GM12864 (cell line): Measurements from ENCODE around the gene C1QL2.

Source experiments
- DNase-seq: peaks from one replicate; pipeline ENCODE4 v3.0.0-alpha.2; 2011; ENCODE audit warnings: low read depth
- H3K4me3 ChIP-seq: 2 replicates; pipeline ENCODE4 v1.5.1; 2011; ENCODE audit warnings: mild to moderate bottlenecking, low read depth, low read length, control low read depth
- CTCF ChIP-seq: IDR thresholded peaks from 2 replicates; pipeline ENCODE4 v1.5.1; 2011; ENCODE audit warnings: low read depth, mild to moderate bottlenecking, moderate library complexity, low read length, control low read depth, inconsistent platforms; ENCODE audit errors: missing control alignments

C1QL2 gene

GRCh38 chr2:119174993-119175347, 16.4 kb upstream of the C1QL2 start:
- TF ChIP-seq CTCF = no peak
- no peak overlapping the region for H3K4me3 ChIP-seq
- DNase-seq = no peak

GRCh38 chr2:119174216-119174992, 15.9 kb upstream of the C1QL2 start:
- H3K4me3 ChIP-seq = no peak overlapping the region
- peak; percentile 88 for TF ChIP-seq CTCF
- peak; percentile 7 for DNase-seq

- no peak overlapping the region for H3K4me3 ChIP-seq
- no peak for DNase-seq
- TF ChIP-seq CTCF = no peak
Measured at GRCh38 chr2:119173556-119174060, 15.1 kb upstream of the C1QL2 start.

- DNase-seq = no peak
- no peak overlapping the region for H3K4me3 ChIP-seq
- TF ChIP-seq CTCF = no peak
Measured at GRCh38 chr2:119170504-119170903, 12.0 kb upstream of the C1QL2 start.

- TF ChIP-seq CTCF = no peak
- DNase-seq = no peak
- H3K4me3 ChIP-seq = no peak overlapping the region
Measured at GRCh38 chr2:119169717-119170116, 11.2 kb upstream of the C1QL2 start.

- no peak overlapping the region for H3K4me3 ChIP-seq
- no peak for TF ChIP-seq CTCF
- DNase-seq = no peak
Measured at GRCh38 chr2:119160361-119160990, 1.9 kb upstream of the C1QL2 start.
